GM18868 (cell line): ENCODE data around the gene SNAP47.

Experiments used
- ATAC-seq: cut with Tn5 transposase; IDR thresholded peaks from one replicate; pipeline ENCODE4 v1.9.1; 2021; ENCODE audit warnings: mild to moderate bottlenecking, moderate library complexity; ENCODE audit not compliant: unreplicated experiment

The SNAP47 gene

DNA sequence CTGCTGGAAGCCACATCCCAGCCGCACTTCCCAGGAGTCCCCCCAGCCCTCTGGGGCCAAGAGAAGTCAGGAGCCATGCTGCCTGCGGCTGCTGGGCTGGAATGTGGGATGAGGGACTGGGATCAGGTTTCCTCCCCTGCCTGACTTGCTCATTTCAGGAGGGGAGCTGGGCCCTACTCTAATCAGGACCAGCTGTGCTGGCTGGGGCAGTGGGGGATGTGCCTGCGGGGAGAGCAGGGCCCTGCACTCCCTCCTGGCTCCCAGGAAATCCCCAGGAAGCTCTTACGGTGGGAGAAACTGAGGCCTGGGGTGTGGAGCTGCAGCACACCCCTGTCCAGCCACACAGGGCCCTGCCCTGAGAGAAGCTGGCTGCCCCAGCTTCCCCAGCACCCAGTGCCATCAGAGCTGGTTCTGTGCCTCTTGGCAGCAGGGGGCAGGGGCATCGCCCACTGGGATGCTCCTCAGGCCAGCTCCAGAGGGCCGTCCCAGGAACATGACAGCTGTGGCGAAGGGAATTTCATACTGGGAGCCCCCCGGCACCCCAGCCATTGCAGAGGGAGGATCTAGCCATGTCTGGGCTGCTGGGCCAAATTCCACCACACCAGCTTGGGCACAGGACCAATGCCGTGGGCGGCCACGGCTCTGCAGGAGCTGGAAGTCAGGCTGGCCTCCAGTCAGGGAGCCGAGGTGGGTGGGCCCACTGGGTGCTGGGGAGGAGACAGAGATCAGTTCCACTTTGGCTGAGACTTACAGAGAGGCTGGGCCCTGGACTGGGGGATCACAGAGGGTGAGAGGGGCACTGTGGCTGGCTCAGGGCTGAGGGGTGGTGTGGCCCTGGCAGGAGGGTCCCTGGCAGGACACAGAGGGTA, 58.9 kb downstream of the SNAP47 start:
- ATAC-seq: no peak

DNA sequence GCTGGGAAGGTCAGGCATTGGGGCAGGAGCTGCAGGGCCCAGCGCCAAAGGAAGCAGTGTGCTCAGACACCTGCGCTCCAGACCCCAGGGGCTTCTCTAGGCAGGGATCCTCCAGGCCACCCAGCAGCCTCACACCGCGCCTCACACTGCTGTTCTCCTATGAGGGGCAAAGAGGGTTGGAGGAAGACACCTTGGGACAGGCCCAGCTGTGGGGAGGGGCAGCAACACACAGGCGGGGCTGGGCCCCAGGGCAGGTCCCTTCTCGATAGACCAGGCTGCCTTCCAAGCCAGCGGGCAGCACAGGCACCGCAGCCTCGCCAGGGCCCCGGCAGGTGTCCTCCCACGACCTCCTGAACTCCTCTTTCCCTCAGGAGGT, 59.6 kb downstream of the SNAP47 start:
- no peak for ATAC-seq

DNA sequence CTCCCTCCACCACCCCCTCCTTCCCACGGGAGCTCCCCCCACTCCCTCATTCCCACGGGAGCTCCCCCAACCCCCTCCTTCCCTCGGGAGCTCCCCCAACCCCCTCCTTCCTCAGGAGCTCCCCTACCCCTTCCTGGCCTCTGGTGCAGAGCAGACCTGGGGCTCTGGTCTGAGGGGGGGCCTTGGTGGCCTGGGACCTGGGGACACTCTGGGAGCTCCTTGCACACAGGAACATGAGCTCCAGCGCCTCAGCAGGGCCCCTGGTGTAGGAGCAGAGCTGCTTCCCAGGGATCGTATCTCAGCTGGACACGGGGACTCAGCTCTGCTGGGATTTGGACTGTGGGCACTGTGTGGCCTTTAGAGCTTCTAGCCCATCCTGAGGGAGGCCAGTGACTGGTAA, 60.5 kb downstream of the SNAP47 start:
- no peak for ATAC-seq

DNA sequence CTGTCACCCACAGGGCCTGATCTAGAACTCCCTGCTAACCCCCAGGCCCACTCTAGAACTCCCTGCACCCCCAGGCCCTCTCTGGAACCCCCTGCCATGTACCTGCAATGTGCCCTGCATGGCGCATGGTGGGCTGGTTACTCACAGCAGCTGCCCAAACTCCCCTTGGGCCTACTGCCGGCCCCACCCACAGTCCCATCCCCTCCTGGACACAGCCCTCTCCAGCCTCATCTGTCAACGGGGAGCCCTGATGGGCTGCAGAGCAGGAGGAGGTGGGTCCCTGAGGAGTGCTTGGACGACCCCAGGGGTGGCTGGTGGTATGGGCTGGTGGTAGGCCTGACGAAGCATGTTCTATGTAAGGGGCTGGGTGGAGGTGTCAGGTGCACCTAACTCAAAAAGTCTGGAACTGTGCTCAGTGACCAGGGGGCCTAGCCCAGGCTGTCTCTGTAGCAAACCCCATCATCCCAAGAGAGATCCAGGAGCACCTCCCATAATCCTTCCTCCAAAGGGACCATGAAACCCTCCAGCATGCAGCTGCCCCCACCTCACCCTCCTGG, 61.2 kb downstream of the SNAP47 start:
- ATAC-seq: no peak

DNA sequence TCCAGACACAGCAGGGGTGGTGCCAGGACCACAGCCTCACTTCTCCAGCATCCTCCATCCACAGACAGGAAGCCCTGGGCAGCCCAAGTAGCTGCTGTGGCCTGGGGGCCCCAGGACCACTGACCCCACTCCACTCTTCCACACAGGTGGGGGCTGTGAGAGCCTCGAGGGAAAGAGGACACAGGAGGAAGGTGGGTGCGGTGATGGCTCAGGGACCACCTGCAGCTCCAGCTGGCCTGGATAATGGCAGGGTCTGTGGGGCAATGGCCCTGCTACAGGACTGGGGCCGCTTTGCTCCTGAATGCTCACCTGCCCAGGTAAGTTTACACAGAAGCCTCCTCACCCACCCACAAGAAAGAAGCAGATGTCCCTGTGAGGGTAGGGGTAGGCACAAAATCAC, 61.9 kb downstream of the SNAP47 start:
- no peak for ATAC-seq

DNA sequence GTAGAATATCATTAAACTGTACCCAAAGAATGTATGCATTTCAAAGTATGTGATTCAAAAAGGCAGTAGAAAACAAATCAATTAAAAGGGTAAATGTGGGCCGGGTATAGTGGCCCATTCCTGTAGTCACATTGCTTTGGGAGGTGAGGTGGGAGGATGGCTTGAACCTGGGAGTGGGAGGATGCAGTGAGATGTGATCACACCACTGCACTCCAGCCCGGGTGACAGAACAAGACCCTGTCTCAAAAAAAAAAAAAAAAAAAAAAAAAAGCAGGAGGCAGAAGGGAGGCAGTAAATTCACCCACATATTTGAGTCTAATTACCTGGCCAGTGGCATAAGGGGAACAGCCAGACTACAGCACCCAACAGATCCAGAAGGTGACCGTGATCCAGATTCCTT, 62.4 kb downstream of the SNAP47 start:
- no peak for ATAC-seq

DNA sequence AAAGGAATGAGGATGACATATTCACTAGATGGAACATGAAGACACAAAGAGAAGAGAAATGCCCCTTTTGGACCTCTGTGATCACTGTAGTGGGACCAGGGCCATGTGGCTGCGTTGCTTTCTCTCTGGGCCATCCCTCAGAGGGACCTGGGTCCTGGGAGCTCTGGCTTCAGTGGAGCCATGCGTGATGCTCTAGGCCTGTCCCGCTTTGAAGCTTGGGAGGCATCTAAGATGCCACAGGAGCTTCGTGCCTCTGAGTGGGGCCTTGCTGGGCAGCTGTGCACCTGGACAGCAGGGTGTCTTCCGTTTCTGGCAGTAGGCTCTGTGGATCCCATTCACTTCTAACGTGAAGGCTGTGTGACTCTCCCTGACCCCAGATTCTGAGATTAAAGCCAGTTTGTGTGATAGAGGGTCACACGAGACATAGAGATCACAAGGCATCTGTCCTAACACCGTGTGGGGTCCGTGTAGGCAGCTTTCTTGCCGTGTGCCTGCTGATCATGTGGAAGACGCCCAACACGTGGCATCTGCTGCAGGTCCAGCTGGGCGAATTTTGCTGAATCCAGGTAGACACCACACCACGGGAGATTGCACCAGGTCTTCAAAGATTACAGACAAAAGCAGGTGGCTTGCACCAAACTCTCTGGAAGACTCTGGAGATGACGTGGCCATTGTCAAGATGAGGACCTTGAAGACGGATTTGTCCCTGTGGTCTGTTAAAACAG, 63.0 kb downstream of the SNAP47 start:
- ATAC-seq: no peak

DNA sequence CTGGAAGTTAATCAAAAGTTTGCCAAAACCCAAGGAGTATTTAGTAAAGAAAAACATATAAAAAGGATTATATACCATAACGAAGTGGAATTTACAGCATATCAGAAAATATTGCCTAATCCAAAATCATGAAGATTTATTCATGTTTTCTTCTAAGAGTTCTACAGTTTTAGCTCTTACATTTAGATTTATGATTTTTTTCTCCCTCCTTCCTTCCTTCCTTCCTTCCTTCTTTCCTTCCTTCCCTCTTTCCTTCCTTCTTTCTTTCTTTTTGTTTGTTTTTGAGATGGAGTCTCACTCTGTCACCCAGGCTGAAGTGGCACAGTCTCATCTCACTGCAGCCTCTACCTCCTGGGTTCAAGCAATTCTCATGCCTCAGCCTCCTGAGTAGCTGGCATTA, 64.5 kb downstream of the SNAP47 start:
- ATAC-seq: no peak

DNA sequence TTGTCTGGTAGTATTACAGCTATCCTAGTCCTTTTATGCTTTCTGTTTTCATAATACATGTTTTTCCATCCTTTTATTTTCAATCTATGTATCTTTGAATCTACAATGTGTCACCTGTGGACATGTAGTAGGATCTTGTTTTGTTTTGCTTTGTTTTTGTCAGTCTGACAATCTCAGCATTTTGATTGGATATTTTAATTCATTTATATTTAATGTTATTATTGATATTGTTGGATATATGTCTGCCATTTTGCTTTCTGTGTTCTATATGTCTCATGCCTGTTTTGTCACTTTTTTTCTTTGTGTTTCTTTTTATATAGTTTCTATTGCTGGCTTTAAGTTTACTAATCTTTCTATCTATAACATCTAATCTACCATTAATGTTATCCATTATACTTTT, 68.7 kb downstream of the SNAP47 start:
- no peak for ATAC-seq

DNA sequence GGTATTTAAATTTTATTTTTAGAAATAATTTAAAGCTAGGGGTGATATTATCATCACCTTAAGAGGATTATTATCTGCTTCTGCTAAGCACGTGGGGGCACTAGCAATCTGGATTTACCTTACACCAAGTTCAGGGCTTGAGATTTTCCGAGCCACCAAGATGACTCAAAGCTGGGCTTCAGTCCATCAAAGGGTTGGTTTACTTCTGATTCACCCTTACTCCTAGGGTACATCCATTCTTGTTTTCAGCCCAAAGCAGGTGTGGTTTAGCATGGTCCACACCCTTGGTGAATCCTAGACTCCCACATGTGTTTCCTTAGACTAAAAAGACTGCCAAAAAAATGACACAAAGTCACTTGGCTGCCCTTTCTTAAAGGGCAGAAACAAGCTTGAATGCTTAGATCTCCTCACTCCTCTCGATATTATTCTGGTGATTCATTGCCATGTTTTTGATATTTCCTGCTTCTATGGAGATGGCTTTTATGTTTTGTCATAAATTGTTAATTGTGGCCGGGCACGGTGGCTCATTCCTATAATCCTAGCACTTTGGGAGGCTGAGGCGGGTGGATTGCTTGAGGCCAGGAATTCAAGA, 70.5 kb downstream of the SNAP47 start:
- no peak for ATAC-seq

DNA sequence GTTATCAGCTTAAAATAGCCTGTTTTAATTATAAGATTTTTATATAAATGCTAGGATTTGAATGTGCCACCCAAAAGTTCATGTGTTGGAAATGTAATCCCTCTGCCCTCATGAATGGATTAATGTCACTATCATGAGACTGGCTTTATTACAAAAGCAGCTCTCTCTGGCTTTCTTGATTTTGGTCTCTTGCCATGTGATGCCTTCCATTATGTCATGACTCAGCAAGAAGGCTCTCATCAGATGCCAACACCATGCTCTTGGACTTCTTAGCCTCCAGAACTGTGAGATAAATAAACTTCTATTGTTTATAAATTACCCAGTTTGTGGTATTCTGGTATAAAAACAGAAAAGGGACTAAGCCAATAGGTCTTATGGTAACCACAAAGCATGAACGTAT, 73.3 kb downstream of the SNAP47 start:
- no peak for ATAC-seq

DNA sequence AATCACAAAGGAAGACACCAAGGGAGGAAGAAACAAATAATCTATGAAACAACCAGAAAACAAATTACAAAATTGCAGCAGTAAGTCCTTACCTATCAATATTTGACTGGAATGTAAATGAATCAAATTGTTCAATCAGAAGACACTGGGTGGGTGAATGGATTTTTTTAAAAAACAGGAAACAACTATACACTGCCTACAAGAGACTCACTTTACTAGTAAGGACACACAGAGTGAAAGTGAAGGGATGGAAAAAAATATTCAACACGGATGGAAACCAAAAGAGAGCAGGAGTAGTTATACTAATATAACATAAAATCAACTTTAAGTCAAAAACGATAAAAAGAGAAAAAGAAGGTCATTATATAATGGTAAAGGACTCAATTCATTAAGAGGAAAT, 73.8 kb downstream of the SNAP47 start:
- no peak for ATAC-seq

DNA sequence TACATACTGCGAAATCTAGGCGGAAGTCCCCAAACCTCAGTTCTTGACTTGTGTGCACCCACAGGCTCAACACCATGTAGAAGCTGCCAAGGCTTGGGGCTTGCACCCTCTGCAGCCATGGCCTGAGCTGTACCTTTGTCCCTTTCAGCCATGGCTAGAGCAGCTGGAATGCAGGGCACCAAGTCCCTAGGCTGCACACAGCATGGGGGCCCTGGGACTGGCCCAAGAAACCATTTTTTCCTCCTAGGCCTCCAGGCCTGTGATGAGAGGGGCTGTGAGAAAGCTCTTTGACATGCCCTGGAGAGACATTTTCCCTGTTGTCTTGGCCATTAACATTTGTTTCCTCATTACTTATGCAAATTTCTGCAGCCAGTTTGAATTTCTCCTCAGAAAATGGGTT, 78.7 kb downstream of the SNAP47 start:
- ATAC-seq: no peak

DNA sequence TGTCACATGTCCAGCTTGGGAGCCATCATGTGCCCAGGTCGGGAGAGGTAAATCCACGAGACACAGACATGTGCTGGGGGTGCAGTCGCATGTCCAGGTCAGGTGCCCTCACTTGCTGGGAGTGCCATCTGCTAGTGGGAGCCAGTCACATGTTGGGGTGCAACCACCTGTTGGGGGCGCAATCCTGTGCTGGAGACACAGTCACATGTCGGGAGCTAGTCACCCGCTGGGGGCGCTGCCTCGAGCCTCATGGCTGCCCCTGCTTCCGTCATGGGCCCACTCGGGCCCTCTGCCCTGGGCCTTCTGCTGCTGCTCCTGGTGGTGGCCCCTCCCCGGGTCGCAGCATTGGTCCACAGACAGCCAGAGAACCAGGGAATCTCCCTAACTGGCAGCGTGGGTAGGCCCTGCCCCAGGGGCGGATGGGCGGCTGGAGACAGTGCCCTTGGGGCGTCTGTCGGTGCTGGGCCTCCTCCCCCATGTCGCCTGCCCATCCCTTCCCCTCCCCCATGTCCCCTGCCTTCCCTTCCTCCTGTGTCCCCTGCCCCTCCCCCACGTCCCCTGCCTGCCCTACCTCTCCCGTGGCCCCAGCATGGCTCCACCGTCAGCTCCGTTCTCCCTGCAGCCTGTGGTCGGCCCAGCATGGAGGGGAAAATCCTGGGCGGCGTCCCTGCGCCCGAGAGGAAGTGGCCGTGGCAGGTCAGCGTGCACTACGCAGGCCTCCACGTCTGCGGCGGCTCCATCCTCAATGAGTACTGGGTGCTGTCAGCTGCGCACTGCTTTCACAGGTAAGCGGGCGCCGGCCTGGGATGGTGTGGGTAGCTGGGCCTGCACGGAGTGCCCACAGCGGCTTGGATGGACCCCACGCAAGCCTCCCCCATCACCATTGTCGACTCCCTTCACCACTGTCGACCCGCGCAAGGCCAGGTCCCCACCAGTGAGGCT, 80.5 kb downstream of the SNAP47 start, which contains the start of gene PRSS38:
TSS of gene PRSS38 (plus strand) at position 208 of the 942 bp plus-strand sequence. CDS start at position 250, 42 bp downstream.
- no peak for ATAC-seq

DNA sequence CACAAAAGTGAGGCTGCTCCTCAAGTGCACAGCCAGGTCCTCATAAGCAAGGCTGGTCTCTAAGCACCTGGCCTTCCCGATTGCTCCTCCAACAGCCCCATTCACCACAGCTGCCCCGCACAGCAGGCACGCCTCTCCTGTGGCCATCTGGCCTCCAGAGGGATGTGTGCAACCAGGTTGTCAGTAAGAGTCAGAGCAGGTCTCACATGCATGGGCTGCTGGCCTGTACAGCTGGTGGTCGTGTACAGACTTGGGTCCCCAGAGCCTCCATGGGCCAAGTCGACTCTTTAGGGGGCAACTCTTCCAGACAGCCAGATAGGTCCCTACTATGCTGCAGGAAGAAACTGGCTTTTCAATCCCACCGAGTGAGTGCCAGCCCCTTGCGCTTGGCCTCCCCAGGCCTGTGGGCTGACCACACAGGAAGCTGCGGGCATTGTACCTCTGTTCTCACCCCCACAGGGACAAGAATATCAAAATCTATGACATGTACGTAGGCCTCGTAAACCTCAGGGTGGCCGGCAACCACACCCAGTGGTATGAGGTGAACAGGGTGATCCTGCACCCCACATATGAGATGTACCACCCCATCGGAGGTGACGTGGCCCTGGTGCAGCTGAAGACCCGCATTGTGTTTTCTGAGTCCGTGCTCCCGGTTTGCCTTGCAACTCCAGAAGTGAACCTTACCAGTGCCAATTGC, 81.7 kb downstream of the SNAP47 start:
- ATAC-seq: no peak

DNA sequence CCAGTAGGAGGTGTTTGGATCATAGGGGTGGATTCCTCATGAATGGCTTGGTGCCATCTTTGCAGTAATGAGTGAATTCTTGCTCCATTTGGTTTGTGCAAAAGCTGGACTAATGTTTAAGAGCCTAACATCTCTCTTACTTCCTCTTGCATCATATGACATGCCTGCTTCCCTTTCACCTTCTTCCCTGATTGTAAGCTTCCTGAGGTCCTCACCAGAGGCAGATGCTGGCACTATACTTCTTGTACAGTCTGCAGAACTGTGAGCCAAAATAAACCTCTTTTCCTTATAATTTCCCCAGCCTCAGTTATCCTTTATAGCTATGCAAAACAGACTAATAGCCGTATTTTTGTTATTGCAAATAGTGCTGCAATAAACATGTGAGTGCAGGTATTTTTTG, 88.3 kb downstream of the SNAP47 start:
- ATAC-seq: no peak

DNA sequence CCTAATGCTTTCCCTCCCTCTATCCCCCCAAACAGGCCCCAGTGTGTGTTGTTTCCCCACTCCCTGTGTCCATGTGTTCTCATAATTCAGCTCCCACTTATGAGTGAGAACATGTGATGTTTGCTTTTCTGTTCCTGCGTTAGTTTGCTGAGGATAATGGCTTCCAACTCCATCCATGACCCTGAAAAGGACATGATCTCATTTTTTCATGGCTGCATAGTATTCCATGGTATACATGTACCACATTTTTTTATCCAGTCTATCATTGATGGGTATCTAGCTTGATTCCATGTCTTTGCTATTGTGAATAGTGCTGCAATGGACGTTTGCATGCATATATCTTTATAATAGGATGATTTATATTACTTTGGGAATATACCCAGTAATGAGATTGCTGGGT, 89.0 kb downstream of the SNAP47 start:
- no peak for ATAC-seq

DNA sequence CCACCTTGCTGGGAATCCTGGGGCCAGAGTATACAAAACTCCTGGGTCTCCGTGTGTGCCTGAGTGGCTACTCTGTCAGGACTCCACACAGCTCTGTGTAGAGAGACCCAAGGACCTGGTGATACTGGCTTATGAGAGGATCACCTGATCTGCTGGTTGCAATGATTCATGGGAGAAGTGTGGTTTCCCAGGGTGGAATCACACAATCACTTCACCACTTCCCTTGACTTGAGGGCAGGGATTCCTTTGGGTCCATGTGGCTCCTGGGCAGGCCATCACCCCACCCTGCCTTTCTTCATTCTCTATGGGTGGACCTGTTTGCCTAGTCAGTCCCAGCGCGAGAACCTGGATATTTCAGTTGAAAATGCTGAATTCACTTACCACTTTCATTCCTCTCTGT, 93.6 kb downstream of the SNAP47 start:
- ATAC-seq: no peak
